GM18909 (cell line): Measurements from ENCODE around the gene POU4F3.
"Not testable (repeated sequence)": the region's sequence is repeated elsewhere in the genome, so short reads cannot be mapped to it uniquely, and the experiment has no call there.

ENCODE experiments used
- ATAC-seq: cut with Tn5 transposase; IDR thresholded peaks from one replicate; pipeline ENCODE4 v1.9.1; 2021; ENCODE audit warnings: mild to moderate bottlenecking; ENCODE audit not compliant: unreplicated experiment, poor library complexity

The POU4F3 gene, protein sequence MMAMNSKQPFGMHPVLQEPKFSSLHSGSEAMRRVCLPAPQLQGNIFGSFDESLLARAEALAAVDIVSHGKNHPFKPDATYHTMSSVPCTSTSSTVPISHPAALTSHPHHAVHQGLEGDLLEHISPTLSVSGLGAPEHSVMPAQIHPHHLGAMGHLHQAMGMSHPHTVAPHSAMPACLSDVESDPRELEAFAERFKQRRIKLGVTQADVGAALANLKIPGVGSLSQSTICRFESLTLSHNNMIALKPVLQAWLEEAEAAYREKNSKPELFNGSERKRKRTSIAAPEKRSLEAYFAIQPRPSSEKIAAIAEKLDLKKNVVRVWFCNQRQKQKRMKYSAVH

DNA sequence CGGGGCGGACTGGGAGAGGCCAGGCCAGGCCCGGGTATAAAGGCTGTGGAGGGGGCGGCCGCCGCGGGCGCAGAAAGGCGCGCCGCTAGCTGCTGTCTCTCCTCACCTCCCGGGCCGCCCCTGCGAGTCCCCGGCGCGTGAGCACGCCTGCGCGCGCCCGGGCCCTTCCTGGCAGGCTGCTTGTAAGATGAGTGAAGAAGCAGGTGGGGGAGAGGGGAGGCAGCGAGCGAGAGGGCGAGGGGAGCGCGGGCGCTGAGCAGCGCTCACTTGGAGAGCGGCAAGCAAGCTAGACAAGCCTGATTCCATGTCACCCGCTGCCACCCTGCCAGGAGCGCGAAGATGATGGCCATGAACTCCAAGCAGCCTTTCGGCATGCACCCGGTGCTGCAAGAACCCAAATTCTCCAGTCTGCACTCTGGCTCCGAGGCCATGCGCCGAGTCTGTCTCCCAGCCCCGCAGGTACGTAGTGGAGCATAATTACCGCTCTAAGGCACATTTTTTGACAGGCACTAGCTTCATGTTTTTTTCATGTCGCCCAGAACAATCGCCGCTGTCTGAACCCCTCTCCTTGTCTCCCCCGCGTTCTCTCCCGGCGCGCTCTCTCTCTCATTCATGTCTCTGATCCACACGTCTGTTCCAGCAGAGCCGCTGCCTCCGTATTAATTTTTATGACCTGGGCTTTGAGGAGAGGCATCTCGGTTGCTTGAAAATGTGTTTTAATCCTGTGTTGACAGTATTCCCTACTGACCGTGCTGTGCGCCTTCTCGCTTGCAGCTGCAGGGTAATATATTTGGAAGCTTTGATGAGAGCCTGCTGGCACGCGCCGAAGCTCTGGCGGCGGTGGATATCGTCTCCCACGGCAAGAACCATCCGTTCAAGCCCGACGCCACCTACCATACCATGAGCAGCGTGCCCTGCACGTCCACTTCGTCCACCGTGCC is at the start of gene POU4F3:
POU4F3 (plus strand) TSS at position 66 of the 941 bp plus-strand sequence; CDS start at position 340, 274 bp downstream.
- ATAC-seq = no peak

DNA sequence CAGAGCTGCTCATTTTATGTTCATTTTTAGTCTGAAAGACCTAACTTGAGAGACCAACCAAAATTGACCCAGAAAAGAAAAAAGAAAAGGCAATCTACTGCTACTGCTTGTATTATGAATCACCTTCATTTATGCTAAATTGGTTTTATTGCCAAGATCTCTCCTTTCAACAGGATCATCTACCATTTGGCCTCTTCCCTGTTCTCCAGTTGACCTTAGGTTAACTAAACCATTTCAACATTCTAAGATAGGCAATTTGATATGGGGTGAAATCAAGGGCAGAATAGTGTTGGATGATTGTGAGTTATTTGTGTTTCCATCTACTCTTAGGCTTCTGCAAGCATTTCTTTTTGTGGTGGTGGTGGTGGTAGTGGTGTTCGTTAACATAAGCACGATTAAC is 48.3 kb upstream of the POU4F3 start:
- no peak for ATAC-seq

DNA sequence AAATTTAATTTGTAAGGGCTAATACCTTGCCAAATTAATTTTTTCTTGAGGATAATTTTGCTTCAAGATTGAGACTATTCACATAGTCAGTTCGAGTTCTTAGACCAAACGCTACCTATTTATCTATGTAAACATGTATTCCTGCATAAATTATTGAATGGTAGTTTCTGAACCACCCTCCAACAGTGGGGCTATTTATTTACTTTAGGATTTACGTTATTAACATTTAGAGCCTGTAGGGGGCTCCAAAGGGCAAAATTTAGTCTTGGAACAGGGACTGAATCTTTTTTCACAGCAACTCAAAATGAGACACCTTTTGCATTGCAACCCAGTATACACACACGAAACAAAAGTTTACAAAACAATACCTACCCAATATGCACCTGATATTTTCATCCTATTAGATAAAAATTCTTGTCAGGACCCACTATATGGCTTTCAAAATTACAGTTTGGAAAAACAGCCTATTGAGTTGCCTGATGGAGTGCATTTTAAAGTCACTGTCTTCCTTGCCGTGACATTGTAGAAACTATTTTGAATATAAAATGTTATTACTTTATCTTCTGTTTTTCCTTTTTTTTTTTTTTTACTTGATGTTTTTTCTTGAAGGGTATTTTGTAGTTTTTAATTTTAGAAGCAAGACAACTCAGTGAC is 47.1 kb upstream of the POU4F3 start:
- ATAC-seq = peak; percentile 88

DNA sequence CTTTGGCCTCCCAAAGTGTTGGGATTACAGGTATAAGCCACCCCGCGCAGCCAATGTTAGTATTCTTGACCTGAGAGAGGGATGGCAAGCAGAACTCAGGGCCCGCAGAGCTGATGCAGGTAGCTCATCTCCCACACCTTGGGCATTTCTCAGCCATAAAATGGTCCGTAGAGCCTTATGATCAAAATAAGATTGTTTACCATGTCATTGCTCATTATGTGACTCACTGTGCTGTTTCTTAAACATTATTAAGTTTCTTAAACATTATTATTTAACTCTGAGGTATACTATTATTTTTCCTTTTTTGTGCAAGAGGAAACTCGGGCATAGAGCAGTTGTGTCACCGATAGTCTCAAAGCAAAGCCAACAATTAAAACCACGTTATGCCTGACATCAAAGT is 42.4 kb upstream of the POU4F3 start:
- no peak for ATAC-seq

DNA sequence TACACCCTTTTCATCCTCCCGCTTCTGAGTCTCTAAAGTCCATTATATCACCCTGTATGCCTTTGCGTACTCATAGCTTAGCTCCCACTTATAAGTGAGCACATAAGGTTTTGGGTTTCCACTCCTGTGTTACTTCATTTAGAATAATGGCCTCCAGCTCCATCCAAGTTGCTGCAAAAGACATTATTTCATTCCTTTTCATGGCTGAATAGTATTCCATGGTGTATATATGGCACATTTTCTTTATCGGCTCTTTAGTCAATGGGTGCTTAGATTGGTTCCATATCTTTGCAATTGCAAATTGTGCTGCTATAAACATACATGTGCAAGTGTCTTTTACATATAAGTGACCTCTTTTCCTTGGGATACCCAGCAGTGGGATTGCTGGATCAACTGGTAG is 39.7 kb upstream of the POU4F3 start:
- not testable (repeated sequence) for ATAC-seq

DNA sequence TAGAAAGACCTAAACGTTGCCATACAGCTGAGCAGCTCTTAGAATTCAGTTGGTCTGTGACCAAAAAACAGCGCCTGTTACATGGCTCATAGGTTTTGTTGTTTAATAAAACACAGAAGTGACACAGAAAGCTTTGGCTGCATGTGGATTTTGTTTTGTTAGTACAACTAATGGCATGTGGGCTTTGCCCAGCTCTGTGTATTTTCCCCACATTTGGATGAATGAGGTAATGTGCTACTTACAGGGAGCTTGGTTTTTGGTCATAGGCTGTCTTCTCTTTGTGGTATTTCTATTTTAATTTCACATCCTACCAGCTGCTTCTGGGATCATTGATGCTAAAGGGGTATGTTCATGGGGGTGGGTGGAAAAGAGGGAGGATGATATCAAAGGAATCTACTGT is 37.0 kb upstream of the POU4F3 start:
- no peak for ATAC-seq

DNA sequence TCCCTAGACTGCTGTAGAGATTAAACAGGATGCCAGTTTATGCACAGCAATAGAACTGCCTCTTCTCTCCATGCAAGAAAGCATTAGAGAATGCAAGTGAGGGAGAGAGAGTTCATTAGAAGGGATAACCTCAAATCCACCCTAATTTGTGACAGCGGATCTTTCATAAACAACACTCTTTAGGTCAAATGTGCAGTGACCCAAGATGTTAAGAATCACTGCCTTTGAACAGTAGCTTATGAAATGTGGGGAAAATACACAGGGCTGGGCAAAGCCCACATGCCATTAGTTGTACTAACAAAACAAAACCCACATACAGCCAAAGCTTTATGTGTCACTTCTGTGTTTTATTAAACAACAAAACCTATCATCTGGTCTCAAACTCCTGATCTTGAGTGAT is 36.2 kb upstream of the POU4F3 start:
- ATAC-seq = no peak

DNA sequence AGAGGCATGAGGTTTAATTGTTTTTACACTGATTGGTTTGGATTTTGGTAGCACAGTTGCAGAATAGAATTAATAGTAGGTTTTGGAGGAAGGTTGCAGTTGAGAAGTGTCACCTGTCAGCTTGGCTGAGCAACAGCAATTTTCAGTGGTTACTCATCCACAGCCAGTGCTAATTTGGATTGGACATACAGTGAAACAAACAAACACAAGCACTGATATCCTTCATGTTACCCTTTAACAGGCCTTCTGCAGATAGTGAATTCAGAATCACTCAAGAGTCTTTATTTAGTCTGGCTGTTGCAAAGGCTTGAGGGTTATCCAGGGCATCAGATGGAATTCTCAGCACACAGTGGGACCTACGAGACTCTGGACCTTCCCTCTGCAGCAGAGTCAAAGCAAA is 31.8 kb upstream of the POU4F3 start:
- ATAC-seq = no peak

DNA sequence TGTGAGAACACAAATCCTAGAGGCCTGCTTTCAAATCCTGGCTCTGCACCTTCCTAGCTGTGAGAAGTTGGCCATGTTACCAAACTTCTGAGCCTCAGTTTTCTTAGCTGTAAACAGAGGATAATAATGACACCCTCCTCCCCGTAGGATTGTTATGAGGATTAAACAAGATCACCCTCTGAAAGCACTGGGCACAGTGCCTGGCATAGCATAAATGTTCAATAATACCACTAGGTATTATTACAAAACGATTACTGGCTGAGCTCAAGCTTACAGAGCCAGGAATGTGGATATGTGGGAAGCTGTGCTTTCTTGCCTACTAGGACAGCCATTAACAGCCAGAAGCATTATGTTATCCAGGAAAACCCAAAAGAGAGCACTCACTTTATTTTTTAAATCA is 30.8 kb upstream of the POU4F3 start:
- ATAC-seq = no peak

DNA sequence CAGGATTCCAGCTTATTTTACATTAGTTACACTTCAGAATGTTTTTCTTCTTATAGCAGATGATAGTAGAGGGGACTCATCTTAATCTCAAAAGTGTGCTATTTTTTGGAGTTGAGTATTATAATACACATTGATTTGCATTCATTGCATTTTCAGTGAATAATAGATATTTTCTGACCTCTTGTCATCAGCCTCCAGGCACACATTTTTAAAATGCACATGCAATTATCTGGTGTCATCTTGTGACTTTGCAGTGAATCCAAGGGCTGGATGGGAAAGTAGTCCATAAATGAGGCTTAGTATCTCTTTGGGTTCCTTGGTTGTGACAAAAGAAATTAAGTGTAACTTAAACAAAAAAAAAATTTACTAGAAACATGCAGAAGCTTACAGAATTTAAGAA is 28.1 kb upstream of the POU4F3 start:
- ATAC-seq = no peak

DNA sequence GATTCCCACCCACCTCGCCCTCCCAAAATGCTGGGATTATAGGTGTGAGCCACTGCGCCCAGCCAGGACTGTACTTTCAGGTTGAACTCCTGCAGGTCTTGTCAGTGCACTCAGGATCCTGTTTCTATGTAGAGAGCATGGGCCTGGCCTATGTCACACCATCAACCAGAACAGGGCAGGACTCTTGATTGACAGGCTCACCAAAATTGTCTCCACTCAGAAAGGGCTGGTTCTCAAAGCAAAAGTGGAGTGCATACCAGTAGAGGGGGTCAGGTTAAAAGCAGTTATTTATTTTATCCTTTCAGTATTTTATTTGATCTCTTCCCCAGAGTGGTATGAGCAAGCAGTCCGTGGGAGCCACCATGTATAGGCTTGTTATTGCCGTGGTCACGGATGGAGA is 27.4 kb upstream of the POU4F3 start:
- no peak for ATAC-seq

DNA sequence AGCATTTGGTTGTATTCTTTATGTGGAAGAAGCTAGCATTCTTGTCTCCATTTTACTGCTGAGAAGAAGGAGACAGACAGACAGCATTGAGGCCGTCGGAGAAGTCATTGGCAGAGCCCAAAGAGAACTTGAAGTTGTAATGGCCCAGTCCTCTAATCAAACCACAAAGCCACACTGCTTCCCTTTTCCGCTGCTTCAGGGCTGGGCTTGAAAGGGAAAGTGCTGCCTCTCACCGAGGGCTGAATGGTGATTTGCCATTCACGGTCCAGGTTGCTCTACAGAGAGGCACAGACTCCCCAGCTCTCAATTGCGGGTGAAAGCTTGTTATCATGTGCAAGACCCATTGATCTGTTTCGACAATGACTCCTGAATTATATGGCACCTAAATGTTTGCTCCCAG is 25.6 kb upstream of the POU4F3 start:
- ATAC-seq = no peak

DNA sequence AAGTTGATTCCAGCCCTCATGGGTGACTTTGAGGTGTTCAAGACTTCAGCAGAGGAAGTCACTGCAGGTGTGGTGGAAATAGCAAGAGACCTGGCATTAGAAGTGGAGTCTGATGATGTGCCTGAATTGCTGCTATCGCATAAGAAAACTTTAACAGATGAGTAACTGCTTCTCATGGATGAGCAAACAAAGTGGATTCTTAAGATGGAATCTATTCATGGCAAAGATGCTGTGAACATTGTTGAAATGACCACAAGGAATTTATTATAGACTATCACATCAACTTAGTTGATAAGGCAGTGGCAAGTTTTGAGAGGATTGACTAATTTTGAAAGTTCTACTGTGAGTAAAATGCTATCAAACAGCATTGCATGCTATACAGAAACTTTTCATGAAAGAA is 17.1 kb upstream of the POU4F3 start:
- ATAC-seq = no peak

DNA sequence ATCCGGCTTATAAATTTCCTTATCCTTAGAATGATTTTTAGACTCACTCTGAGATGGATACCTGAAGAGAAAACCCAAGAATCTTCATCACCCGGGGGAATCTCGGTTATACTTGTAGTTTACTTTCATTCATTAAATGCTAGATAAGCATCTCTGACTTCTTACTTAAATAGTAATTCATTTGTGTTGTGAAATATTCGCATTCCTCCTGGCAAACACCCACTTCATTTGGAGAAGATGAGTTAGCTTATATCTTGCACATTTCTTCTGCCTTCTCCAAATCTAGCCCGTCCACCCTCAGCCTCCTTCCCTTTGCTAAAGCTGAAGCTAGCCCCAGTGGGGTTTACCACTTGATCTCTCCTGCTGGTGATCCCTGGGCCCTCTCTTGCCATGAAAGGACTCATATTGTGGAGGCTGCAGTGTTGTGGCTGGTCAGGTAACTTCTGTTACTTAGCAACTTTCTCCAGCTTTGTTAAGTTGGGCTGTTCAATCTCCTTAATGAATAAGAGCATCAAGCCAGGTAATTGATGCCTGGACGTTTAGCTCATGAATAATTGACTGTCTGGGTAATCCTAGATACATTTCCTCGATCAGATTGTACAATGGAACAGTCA is 11.3 kb upstream of the POU4F3 start:
- no peak for ATAC-seq

DNA sequence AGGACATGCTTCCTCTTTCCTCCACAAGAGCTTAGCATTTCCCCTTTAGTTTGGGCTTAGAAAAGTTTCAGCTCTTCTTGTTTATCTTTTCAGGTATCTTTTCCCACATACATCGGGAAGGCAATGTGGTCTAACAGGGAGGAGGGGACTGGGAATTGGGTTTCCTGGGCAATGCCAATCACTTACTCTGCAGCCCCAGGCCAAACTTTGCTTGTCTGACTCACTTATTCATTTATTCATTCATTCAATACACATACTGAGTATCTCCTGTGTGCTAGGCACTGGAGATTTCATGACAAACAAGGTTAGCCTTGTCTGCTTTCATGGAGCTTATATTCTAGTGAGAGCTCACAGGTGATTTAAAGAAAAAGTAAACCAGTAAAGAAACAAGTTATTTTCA is 10.7 kb upstream of the POU4F3 start:
- no peak for ATAC-seq

DNA sequence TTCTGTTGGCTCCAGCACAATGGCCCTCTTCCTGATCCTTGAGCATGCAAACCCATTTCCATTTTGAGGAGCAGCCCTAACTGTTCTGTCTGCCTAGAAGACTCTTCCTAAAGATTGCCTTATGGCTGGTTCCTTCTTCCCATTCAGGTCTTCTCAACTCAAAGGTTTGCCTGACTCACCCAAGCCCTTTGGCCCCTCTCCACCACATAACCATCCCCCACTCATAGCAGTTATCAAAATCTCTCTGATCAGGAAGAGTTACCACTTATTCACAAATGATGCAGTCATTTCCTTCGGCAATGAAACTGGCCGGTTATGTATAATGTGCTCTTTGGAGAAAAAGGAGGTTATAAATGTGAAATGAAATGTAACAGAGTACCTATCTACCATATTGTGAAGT is 8.9 kb upstream of the POU4F3 start:
- ATAC-seq = no peak

DNA sequence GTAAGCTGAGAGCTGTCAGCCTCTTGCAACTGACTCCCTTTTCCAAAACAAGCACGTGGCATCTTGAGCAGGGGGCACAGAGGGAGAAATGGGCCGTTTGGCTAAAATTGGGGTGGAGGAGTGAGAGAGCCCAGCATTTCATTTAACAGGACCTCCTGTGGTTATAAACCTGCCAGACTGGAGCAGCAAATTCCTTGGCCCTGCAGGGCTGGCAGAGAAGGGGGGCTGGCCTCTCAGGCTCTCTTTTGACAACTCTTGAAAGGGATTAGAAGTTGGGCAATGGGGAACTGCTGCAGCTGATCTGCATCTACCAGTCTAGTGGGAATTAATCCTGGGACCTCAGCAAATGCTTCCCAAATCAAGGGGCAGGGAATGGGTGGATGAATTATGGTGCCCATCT is 7.2 kb upstream of the POU4F3 start:
- ATAC-seq = no peak

DNA sequence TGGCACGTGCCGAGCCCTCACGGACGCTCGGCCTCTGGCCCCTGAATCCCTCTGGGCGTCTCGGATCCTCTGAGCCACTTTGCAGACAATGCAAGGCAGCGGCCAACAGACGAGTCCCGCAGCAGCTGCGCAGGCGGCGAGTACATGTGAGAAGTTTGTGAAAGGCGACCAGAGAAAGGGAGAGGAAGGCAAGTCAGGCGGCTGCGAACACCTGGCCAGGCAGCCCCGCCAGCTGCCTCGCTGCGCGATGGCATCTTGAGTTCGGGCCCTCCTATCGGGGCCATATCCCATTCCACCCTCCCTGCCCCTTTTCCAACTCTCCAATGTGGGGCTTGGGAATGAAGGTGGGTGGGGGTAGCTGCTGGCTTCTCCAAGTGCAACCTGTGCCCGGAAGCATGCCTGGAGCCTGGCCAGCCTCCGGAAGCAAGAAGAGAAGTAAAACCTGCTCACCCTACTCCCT is 4.5 kb upstream of the POU4F3 start:
- no peak for ATAC-seq

DNA sequence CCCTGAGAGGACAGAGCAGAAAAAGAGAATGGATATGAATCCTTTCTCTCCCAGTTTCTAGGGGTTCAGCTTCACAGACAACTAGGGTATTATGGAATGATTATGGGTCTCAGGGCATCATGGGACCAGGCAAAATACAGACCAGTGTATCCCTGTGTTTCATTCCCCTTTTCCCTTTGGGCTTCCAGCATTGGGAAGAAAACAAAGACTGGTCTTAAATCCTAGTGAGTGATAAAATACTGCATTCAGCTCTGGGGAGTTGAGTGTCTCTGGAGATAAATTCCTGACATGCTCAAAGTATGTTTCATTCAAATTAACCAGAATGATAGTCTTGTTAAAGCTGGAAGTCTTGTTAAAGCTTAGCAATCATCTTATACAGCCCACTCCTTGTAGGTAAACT is 2.4 kb upstream of the POU4F3 start:
- ATAC-seq = no peak

DNA sequence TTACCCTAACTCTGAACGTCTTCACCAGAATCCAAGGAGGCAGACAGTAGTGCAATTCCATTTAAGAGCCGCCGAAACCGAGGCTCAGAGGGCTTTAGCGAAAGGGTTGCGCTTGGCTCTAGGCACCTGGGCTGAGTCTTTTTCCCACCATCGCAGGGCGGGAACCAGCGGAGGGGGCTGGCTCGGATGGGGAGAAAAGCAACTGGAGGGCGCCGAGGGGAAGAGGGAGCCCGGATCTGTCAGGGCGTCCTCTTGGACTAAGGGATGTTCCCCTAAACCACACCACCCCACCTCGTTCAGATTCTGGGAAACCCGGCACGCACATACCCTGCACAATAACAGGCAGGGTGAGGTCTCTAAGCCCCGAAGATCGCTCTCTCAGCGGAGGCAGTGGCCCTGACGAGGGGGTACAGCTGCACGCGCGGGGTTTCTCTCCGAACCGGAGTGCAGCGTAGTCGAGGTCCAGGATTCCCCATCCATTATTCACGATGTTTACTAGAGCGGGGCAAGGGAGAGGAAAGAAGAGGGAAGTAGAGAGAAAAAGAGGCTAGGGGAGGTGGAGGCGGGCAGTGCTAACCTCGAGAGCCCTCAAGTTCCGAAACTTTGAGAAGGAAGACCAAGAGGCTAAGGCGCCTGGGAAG is 1.3 kb upstream of the POU4F3 start:
- ATAC-seq = no peak
